IMR-90 (cell line): Measurements from ENCODE around the gene SLC26A6. TPM values are rescaled to one million over a fixed set of nuclear protein-coding genes. Genes with fewer than 3 reads are reported as not detected.

Experiments used
- ATAC-seq: fragments of 200-7000 bp; cut with Tn5 transposase; 2 replicates; pipeline ENCODE4 v1.9.1; 2020; ENCODE audit warnings: low read depth, mild to moderate bottlenecking, moderate library complexity
- BruUV-seq: library from RNA; stranded (reverse); fragments of 400-500 nt; replicated peaks from 2 replicates; lab custom pipeline; 2021; lab: Mats Ljungman, UMichigan
- CTCF ChIA-PET: fragments of 300-600 bp; formaldehyde crosslinking; extraction: SDS; loops from one replicate; lab custom pipeline; 2021; ENCODE audit warnings: antibody characterized with exemption; lab: Yijun Ruan, JAX
- POLR2A ChIA-PET: fragments of 300-600 bp; sonication (Branson Sonifier 250); formaldehyde crosslinking; loops from one replicate; lab custom pipeline; 2022; ENCODE audit warnings: antibody characterized with exemption; ENCODE audit not compliant: unreplicated experiment; lab: Charles Lee
- DNase-seq: peaks from one replicate; pipeline ENCODE4 v3.0.0; 2013
- H2AFZ ChIP-seq: replicated peaks from 2 replicates; pipeline ENCODE3; 2013; ENCODE audit warnings: low read length, mild to moderate bottlenecking; ENCODE audit not compliant: poor library complexity
- H2AK5ac ChIP-seq: 2 replicates; pipeline ENCODE4 v1.6.1; 2013; ENCODE audit warnings: low read depth, low read length, inconsistent platforms
- H2AK9ac ChIP-seq: replicated peaks from 2 replicates; pipeline ENCODE3; 2013; ENCODE audit warnings: mild to moderate bottlenecking, low read depth, low read length, moderate library complexity; ENCODE audit not compliant: poor library complexity
- H2BK120ac ChIP-seq: 2 replicates; pipeline ENCODE4 v1.6.1; 2013; ENCODE audit warnings: low read depth, low read length, inconsistent platforms
- H2BK15ac ChIP-seq: 3 replicates; pipeline ENCODE4 v1.6.1; 2013; ENCODE audit warnings: low read depth, low read length, inconsistent platforms
- H2BK20ac ChIP-seq: 2 replicates; pipeline ENCODE4 v1.6.1; 2013; ENCODE audit warnings: low read depth, mild to moderate bottlenecking, inconsistent platforms, low read length, moderate library complexity
- H2BK5ac ChIP-seq: 2 replicates; pipeline ENCODE4 v1.6.1; 2013; ENCODE audit warnings: mild to moderate bottlenecking, low read depth, low read length, inconsistent platforms; ENCODE audit not compliant: poor library complexity, severe bottlenecking
- H3K14ac ChIP-seq: replicated peaks from 2 replicates; pipeline ENCODE4 v1.6.1; 2013; ENCODE audit warnings: low read depth, low read length, inconsistent platforms
- H3K18ac ChIP-seq: 2 replicates; pipeline ENCODE4 v1.6.1; 2013; ENCODE audit warnings: low read depth, low read length, control low read depth
- H3K23ac ChIP-seq: 2 replicates; pipeline ENCODE4 v1.6.1; 2013; ENCODE audit warnings: low read depth, low read length, inconsistent platforms
- H3K27ac ChIP-seq: 2 replicates; pipeline ENCODE4 v1.5.1; 2013; ENCODE audit warnings: mild to moderate bottlenecking, control low read depth, low read length; ENCODE audit not compliant: insufficient read depth
- H3K27me3 ChIP-seq: 2 replicates; pipeline ENCODE4 v1.6.1; 2013; ENCODE audit warnings: low read length; ENCODE audit not compliant: control insufficient read depth, insufficient read depth
- H3K36me3 ChIP-seq: 2 replicates; pipeline ENCODE4 v1.6.1; 2013; ENCODE audit warnings: low read length, mixed read lengths; ENCODE audit not compliant: control insufficient read depth, insufficient read depth
- H3K4ac ChIP-seq: 2 replicates; pipeline ENCODE4 v1.6.1; 2013; ENCODE audit warnings: low read depth, low read length, inconsistent platforms
- H3K4me1 ChIP-seq: 2 replicates; pipeline ENCODE4 v1.6.1; 2013; ENCODE audit warnings: low read length, mixed read lengths; ENCODE audit not compliant: control insufficient read depth, insufficient read depth
- H3K4me2 ChIP-seq: 2 replicates; pipeline ENCODE4 v1.6.1; 2013; ENCODE audit warnings: low read depth, mild to moderate bottlenecking, control low read depth, low read length, moderate library complexity
- H3K4me3 ChIP-seq: 2 replicates; pipeline ENCODE4 v1.5.1; 2013; ENCODE audit warnings: low read depth, mild to moderate bottlenecking, control low read depth, low read length, moderate library complexity; ENCODE audit not compliant: insufficient read depth
- H3K56ac ChIP-seq: 2 replicates; pipeline ENCODE4 v1.6.1; 2013; ENCODE audit warnings: low read length, inconsistent platforms; ENCODE audit not compliant: insufficient read depth; ENCODE audit errors: extremely low read depth
- H3K79me1 ChIP-seq, 2 experiments: 2 replicates each; pipeline ENCODE4 v1.6.1; 2013; ENCODE audit warnings: low read length in 2 of 2, inconsistent platforms in 1 of 2, low read depth in 1 of 2
- H3K9ac ChIP-seq: 2 replicates; pipeline ENCODE4 v1.6.1; 2013; ENCODE audit warnings: low read depth, low read length, control low read depth
- H3K9me1 ChIP-seq: 2 replicates; pipeline ENCODE4 v1.6.1; 2013; ENCODE audit warnings: low read length, inconsistent platforms; ENCODE audit not compliant: insufficient read depth
- H3K9me3 ChIP-seq: 2 replicates; pipeline ENCODE4 v1.6.1; 2013; ENCODE audit warnings: low read length; ENCODE audit not compliant: control insufficient read depth, insufficient read depth
- H4K20me1 ChIP-seq: 2 replicates; pipeline ENCODE4 v1.6.1; 2013; ENCODE audit warnings: low read length, inconsistent platforms; ENCODE audit not compliant: insufficient read depth
- H4K5ac ChIP-seq: 2 replicates; pipeline ENCODE4 v1.6.1; 2013; ENCODE audit warnings: mild to moderate bottlenecking, low read depth, low read length, control low read depth
- H4K8ac ChIP-seq, 2 experiments: 2 replicates each; pipeline ENCODE4 v1.6.1; 2013; ENCODE audit warnings: low read depth in 2 of 2, low read length in 2 of 2, control low read depth in 1 of 2, inconsistent platforms in 1 of 2
- H4K91ac ChIP-seq: 2 replicates; pipeline ENCODE4 v1.6.1; 2013; ENCODE audit warnings: low read depth, low read length, inconsistent platforms; ENCODE audit not compliant: insufficient read depth
- CEBPB ChIP-seq: IDR thresholded peaks from 2 replicates; pipeline ENCODE4 v1.6.1; 2012; ENCODE audit warnings: low read depth, low read length, improper control_type of control experiment
- CHD1 ChIP-seq: IDR thresholded peaks from 2 replicates; pipeline ENCODE4 v1.6.1; 2012; ENCODE audit warnings: low read depth, low read length, improper control_type of control experiment
- ELK1 ChIP-seq: fragments of 150-350 bp; IDR thresholded peaks from 2 replicates; pipeline ENCODE4 v1.6.1; 2016; ENCODE audit warnings: low read depth, mild to moderate bottlenecking, low read length, moderate library complexity, borderline replicate concordance
- WGBS, 2 experiments: methylation state at CpG; one replicate each; pipeline versions ENCODE4 v1.1.5 to v1.1.7; 2013; ENCODE audit warnings: missing lambda C conversion rate in 2 of 2; ENCODE audit not compliant: insufficient read length in 1 of 2; ENCODE audit errors: extremely low coverage in 2 of 2; 5-methylcytosine and 5-hydroxymethylcytosine counted together
- dilution Hi-C: fragments of 300-500 bp; cut with HindIII; formaldehyde crosslinking; loops from one replicate; pipeline ENCODE4 v1.14.3; 2018; ENCODE audit warnings: low sequenced_read_pairs; ENCODE audit not compliant: unreplicated experiment
- in situ Hi-C: fragments of 300-500 bp; cut with MboI; formaldehyde crosslinking; loops from 3 replicates; pipeline ENCODE4 v1.14.3; 2019; ENCODE audit warnings: low sequenced_read_pairs, inconsistent platforms, mixed read lengths
- intact Hi-C: fragments of 100-400 bp; cut with micrococcal nuclease; formaldehyde crosslinking; loops from 2 replicates; pipeline ENCODE4 v1.10.0; 2022
- polyA plus RNA-seq, 3 experiments: library from polyadenylated mRNA; depleted of rRNA; stranded (reverse); fragments of >200 nt; gene quantifications; 2 replicates each; pipeline ENCODE4 v1.2.3, GENCODE V29; 2012; ENCODE audit warnings: low replicate concordance in 1 of 3
- total RNA-seq: library from RNA; depleted of rRNA; stranded (reverse); fragments of >200 nt; gene quantifications from 2 replicates; pipeline ENCODE4 v1.2.3, GENCODE V29; 2012

SLC26A6 gene
- total and polyA plus RNA-seq, 2 of the 4 experiments (the other 2 are of a cell fraction): 11.8 to 34.3 TPM

DNA sequence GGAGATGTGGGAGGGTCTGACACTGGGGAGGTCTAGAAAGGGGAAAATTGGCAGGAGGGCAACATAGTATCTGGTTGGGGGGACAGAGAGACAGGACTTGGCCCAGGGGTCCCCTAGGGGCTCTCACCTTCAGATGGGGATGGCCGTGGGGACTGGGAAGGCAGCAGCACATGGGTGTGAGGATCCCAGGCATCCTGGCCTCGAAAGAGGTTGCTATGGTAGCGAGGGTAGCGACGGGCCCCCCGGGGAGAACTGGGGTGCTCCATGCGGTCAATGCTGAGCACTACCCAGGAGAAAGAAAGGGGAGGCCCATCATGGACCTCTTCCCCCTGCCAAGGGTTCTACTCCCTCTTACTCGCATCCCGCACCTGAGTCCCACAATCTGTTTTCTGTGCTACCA lies 12.5 kb upstream of the SLC26A6 start:
- Histone ChIP-seq H3K18ac (no peak overlapping the region), H3K9me3 (no peaks in the 10 kb centered on the region), H3K23ac (no peak overlapping the region), H3K9me1 (no peaks in the 10 kb centered on the region), H3K4ac (no peak overlapping the region), H3K4me3 (no peak overlapping the region), H2BK5ac (no peak overlapping the region), H4K91ac (no peak overlapping the region), H2AK9ac (no peak overlapping the region), H2BK120ac (no peak overlapping the region), H3K4me1 (no peaks in the 10 kb centered on the region), H3K79me1 (no peaks in the 10 kb centered on the region), H2AK5ac (no peak overlapping the region), H4K8ac (no peak overlapping the region), H3K27ac (no peak overlapping the region), H3K56ac (no peak overlapping the region), H2AFZ (no peak overlapping the region), H3K14ac (no peak overlapping the region), H2BK20ac (no peak overlapping the region), H3K36me3 (no peaks in the 10 kb centered on the region), H4K5ac (no peak overlapping the region), H3K27me3 (no peaks in the 10 kb centered on the region), H3K9ac (no peak overlapping the region), H2BK15ac (no peak overlapping the region), H4K20me1 (no peaks in the 10 kb centered on the region), H3K4me2 (no peak overlapping the region)
- no peak for ATAC-seq
- BruUV-seq: no TSS peak
- ChIA-PET POLR2A (no interaction called here), CTCF (no interaction called here)
- intact Hi-C loops: no loop called here
- 60% methylated on average over 1 of the region's 9 CpGs; no CpG with 5 or more reads in 1 of the 2 experiments for WGBS, 2 experiments
- in situ Hi-C loops: no loop called here
- no peak for DNase-seq
- TF ChIP-seq CHD1 (no peak), ELK1 (no peak), CEBPB (no peak)
- dilution Hi-C loops: no loop called here
